ENCODE results near the gene B3GLCT.
"Not testable (repeated sequence)": the region's sequence is repeated elsewhere in the genome, so short reads cannot be mapped to it uniquely, and the experiment has no call there.

B3GLCT gene

GRCh38 chr13:31184981-31185645, 14.7 kb upstream of the B3GLCT start:
- DNase-seq = no peak

GRCh38 chr13:31191748-31192147, 8.0 kb upstream of the B3GLCT start:
- no peak for DNase-seq

- DNase-seq = no peak
These were observed 7.5 kb upstream of the B3GLCT start for GRCh38 chr13:31192306-31192705.

DNA sequence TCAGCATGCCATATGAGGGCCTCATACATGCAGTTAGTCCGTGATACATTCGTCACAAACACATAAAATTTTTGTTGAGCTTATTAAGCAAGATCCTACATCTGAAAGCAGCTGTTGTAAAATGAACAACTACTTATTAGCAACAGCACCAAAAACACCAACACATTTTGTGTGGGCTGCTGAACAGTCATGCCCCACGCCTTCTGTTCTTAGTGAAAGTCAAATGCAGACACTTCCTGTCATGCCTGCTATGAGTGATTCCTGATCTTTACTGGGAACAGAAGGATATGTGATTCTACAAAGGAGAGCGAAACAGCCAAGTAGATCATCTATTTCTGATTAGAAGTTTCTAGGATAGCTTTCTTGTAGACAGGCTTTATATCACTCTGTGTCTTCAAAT, 4.2 kb upstream of the B3GLCT start:
- no peak for DNase-seq

DNA sequence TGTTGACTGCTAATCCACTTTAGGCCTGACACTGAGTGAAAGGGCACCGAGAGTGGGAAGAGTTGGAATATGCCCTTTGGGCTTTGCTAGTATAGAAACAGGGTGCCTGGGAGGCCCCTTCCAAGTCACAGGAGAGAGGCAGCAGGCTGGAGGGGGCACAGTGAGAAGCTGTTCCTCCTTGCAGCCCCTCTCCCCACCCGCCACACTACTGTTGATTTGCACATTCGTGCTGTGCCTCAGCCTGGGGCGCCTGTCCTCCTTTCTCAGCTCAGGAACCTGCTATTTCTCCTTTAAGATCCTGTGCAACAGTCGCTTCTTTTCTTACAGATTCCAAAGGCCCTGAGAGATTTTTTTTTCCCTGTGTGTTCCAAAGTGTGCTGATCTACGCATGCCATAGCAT, 2.8 kb upstream of the B3GLCT start:
- no peak for DNase-seq

- no peak for DNase-seq
These were observed 1.3 kb upstream of the B3GLCT start for GRCh38 chr13:31198519-31198918.

DNA sequence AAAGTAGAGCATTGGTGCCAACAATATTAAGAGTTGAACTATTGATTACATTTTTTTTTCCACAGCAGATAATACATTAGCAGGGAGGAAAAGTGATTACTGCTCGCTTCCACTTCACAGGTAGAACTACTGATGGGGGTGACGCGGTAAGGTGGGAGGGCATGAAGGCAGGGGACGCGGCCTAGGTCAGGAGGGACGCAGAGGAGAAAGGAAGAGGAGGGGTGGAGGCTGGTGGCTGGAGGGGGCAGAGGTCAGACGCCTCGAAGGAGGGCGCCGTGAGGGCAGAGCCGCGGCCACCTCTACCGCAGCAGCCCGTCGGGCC, 287 bp upstream of the B3GLCT start:
- DNase-seq = no peak

- no peak for DNase-seq
These were observed 829 bp downstream of the B3GLCT start for GRCh38 chr13:31200637-31200971.

- no peak for DNase-seq
These were observed 1.7 kb downstream of the B3GLCT start for GRCh38 chr13:31201341-31202031.

DNA sequence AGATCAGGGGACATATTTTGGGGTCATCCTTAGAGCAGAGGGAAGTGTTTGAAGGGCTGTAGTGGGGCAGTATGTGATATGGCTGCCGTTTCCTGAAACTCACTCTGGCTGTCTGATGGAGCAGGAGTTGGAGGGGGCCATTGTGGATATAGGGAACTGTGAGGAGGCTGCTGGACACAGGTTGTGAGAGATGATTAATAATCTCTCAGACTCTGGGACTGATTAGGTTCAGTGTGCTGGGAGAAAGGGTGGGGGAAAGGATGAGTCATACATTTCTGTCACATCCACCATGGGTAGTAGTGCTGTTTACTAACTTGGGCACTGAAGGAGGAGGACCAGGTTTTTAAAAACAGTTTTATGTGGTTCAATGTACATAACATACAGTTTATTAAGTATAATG, 4.8 kb downstream of the B3GLCT start:
- no peak for DNase-seq

- DNase-seq = no peak
These were observed 8.1 kb downstream of the B3GLCT start for GRCh38 chr13:31207661-31208552.

GRCh38 chr13:31208559-31209122, 8.9 kb downstream of the B3GLCT start:
- DNase-seq = no peak

- DNase-seq = no peak
These were observed 9.5 kb downstream of the B3GLCT start for GRCh38 chr13:31209172-31209840.

DNA sequence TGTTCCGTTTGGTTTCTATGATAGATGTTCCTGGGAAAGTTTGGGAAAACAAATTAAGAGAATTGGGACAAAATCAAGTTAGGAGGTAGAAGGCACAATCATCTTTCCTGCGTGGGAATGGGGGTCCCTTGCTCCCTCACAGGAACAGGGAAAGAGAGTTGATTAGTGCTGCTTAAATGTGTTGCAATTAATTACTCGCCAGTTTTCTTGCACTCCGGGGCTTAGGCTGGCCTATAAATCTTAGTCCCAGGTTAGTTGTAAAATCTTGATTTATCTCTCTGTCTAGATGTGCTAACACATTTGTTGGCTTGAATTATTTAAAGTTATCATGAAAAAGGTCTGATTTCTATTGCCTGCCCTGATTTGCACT, 10.1 kb downstream of the B3GLCT start:
- no peak for DNase-seq

GRCh38 chr13:31213651-31214289, 14.0 kb downstream of the B3GLCT start:
- no peak for DNase-seq

DNA sequence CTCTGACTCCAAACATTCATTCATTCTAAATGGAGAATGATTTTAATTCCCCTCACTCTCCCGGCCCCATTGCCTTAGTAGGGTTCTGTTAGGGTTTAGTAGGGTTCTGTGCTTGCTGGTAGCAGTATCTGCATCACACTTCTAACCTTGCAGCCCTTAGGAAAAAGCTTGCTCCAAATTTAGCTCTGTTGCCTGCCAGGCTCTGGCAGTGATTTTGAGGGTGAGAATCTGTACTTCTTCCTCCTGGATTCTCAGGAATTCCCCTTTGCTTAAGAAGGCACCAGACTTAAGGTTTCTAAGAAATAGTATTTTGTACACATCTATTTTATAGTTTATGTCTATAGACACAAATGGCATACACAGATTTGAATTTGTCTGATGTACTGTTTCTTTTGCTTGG, 14.7 kb downstream of the B3GLCT start:
- no peak for DNase-seq

DNA sequence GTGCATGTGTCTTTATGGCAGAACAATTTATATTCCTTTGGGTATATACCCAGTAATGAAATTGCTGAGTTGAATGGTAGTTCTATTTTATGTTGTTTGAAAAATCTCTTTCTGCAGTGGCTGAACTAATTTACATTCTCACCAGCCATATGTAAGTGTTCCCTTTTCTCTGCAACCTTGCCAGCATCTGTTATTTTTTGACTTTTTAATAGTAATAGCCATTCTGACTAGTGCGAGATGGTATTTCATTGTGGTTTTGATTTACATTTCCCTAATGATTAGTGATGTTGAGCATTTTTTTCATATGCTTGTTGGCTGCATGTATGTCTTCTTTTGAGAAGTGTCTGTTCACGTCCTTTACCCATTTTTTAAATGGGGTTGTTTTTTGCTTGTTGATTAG, 17.1 kb downstream of the B3GLCT start:
- DNase-seq = not testable (repeated sequence)

DNA sequence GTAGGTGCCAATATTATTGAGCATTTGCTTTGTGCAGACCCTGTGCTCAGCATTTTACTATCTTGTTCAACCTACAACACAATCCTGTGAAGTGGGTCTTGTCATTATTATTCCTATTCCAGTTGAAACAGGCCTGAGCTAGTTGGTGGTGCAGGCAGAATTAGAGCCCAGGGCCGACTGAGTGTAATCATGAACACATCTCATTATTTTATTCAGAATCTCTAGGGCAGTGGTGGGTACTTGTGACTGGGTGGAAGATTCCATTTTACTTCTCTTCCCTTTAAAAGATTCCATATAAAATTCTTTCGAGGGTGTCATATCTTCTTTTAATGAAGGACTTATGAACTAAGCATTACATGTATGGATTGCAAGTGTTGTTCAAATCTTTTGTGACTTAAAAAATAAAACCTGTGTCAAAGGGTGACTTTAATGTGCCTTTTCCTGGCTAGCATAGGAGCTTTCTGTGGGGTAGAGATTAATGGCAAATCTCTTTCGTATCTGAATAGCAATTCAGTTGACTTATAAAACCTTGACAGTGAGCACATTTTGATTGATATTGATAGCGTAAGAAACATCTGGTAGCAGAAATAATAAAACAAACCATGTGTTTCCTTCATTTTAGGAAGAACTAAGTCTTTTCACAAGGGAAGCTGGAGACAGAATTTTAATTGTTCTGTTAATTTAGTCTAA, 20.3 kb downstream of the B3GLCT start:
- DNase-seq = no peak

DNA sequence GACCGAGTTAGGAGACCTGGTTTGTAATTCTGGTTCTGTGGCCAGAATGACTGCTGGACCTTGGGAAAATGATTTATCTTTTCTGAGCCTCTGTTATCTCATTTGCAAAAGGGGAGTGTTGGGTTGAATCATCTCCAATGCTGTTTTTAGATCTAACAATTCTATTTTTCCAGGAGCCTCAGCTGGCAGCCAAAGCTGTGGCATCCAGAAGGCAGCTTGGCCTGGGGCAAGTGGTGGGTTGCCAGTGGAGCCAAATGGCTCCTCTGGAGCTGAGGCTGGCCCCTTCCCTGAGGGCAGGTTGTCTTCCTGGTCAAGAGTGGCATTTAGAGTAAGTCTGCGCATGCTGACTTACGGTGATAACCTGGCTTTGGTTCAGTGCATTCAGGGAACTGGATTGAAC, 21.3 kb downstream of the B3GLCT start:
- DNase-seq = no peak

DNA sequence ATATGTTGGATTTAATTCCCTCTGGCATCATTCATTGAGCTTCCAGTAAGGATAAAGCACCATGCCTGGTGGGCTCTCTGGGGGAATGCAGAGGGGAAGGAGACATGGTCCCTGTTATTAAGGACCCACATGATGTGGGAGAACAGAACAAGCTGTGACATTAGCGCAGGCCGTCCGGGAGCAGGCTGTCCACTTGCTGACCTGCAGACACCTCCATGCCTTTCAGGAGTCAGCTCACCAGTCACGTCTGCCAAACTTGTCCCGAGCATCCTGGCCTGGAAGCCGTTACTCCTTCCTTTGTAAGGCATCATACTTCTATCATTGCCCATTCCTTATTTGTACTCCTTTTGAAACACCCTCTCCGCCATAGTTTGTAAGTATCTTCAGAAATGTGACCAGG, 23.4 kb downstream of the B3GLCT start:
- no peak for DNase-seq

DNA sequence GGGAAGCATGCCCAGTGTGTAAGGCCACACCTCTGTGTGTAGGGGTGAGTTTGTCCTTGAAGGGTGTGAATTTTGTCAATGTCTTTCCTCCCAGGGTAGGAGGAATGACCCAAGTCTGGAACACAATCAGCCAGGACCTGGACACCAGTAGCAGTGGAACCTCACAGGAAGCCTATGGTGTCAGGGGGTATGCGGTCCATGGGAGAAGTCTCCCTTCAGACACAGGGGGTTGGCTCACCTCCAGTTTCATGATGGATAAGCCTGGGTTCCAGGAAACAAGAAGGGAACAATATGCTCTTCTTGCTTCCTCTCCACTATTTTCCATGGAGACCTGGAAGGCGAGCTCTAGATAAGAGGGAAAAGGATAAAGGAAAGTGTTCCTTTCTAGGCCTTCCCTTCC, 23.9 kb downstream of the B3GLCT start:
- no peak for DNase-seq

DNA sequence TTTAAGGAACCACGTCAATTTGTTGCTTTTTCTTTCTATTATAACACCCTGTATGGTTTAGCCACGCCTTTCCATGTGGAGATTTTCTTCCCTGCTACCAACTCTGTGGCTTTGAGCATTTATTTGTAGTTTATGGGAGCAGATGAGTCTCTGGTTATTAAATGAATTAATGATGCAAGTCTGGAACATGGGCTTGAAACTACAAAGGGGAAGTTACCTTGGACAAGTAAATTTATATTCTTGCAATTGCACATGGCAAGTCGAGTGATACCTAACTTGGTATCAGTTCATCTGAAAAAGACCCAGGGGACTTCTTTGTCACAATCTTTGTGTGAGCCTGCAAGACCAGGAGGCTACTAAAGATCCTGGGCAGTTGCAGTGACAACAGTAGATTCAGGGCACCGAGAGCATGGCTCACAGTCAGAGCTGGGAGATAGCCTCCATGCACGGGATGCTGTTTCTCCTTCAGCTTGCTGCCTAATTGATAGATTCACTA, 24.4 kb downstream of the B3GLCT start:
- no peak for DNase-seq

All from activated CD4-positive, CD25-positive, alpha-beta regulatory T cell treated with anti-CD3 and anti-CD28 coated beads, Interleukin-2, amount 50 U/mL, for 72 hours (primary cell).